ENCODE results near the gene RAB5B.
"Not testable (repeated sequence)": the region's sequence is repeated elsewhere in the genome, so short reads cannot be mapped to it uniquely, and the experiment has no call there.

The RAB5B gene

GRCh38 chr12:55972042-55972441, 1.8 kb upstream of the RAB5B start:
- no peak for TF ChIP-seq CTCF (IDR thresholded peaks at IDR 0.05; ENCODE audit: low read length, missing control alignments)
- DNase-seq (ENCODE audit: low read depth) = peak; percentile 79
- H3K4me3 ChIP-seq (replicated peaks; ENCODE audit: low read depth, low read length) = peak overlapping the region; percentile 78

DNA sequence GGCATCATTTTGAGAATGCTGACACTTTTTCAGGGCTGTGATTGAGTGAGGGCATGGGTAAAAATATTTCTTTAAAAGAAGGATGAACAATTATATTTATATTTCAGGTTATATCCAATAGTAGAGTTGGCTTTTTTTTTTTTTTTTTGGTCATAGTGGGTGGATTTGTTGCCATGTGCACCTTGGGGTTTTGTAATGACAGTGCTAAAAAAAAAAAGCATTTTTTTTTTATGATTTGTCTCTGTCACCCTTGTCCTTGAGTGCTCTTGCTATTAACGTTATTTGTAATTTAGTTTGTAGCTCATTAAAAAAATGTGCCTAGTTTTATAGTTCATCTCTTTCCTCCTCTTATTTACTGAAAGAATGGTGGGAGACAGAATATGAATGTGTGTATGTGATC, 1.4 kb upstream of the RAB5B start:
- no peak for DNase-seq (ENCODE audit: low read depth)
- no peak for TF ChIP-seq CTCF (IDR thresholded peaks at IDR 0.05; ENCODE audit: low read length, missing control alignments)
- peak overlapping the region; percentile 78 for H3K4me3 ChIP-seq (replicated peaks; ENCODE audit: low read depth, low read length)

GRCh38 chr12:55972911-55973598, 823 bp upstream of the RAB5B start:
- peak overlapping the region; percentile 78 for H3K4me3 ChIP-seq (replicated peaks; ENCODE audit: low read depth, low read length)
- no peak for TF ChIP-seq CTCF (IDR thresholded peaks at IDR 0.05; ENCODE audit: low read length, missing control alignments)
- DNase-seq (ENCODE audit: low read depth) = peak; percentile 64

- TF ChIP-seq CTCF (IDR thresholded peaks at IDR 0.05; ENCODE audit: low read length, missing control alignments) = no peak
- DNase-seq (ENCODE audit: low read depth) = peak; percentile 50
- peak overlapping the region; percentile 94 for H3K4me3 ChIP-seq (replicated peaks; ENCODE audit: low read depth, low read length)
These were observed 441 bp downstream of the RAB5B start for GRCh38 chr12:55974308-55974730.

GRCh38 chr12:55978393-55978792, 4.5 kb downstream of the RAB5B start:
- no peak overlapping the region for H3K4me3 ChIP-seq (replicated peaks; ENCODE audit: low read depth, low read length)
- DNase-seq (ENCODE audit: low read depth) = no peak
- no peak for TF ChIP-seq CTCF (IDR thresholded peaks at IDR 0.05; ENCODE audit: low read length, missing control alignments)

GRCh38 chr12:55979069-55979468, 5.2 kb downstream of the RAB5B start:
- no peak for TF ChIP-seq CTCF (IDR thresholded peaks at IDR 0.05; ENCODE audit: low read length, missing control alignments)
- DNase-seq (ENCODE audit: low read depth) = no peak
- no peak overlapping the region for H3K4me3 ChIP-seq (replicated peaks; ENCODE audit: low read depth, low read length)

DNA sequence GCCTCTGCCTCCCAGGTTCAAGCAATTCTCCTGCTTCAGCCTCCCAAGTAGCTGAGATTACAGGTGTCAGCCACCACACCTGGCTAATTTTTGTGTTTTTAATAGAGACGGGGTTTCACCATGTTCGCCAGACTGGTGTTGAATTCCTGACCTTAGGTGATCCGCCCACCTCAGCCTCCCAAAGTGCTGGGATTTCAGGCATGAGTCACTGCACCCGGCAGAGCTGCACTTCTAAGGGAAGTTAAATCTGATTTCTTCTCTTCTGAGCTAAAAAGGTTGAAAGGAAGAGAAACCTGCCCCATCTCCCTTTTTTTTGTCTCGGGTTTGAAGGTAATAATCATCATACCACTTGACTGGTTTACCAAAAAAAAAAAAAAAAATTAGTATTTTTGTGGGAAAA, 8.0 kb downstream of the RAB5B start:
- DNase-seq (ENCODE audit: low read depth); H3K4me3 ChIP-seq (replicated peaks; ENCODE audit: low read depth, low read length): not testable (repeated sequence)
